Measurements from ENCODE around the gene ARID5B.

Gene ARID5B

DNA sequence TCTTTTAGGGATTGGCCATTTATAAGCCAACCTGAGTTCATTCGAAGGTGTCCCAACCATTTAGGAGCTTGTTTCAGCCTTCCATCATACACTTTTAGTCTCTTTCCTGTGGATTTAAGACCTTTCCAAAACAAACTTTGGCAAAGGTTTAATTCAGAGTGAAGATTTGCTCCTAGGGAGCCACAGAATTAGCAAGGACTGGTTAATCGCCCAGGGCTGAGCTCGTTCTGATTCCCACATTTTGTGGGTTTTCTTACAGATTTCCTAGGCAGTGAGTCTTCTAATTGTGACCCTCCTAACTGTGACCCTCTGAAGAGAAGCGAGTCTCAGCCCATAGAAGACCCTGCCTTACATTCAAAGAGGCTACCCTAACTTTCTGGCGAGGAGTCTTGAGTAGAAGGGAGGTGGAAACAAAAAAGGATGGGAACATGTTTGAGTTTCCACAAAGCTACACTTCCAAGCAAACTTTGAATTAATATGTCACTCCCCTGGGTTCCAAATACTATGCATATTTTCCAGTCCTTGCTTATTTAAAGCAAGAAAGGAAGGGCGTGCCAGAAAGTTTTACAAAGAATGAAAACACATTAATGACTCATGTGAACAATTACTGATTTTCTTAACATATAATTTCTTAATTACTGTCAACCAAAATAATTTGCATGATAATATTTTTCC lies 118.3 kb downstream of the ARID5B start:
- H3K4me3 ChIP-seq (ENCODE audit: low read depth, low read length): no peak overlapping the region
- CTCF ChIA-PET: interaction anchor here (0.6 to 0.8 kb wide), 4 partner anchors 15 to 436 kb away, joined by 3 to 4 read pairs (median 4); no protein-coding TSS in a partner anchor
- peak; percentile 98; the same call in 1 of the 2 replicates for TF ChIP-seq FEZF1 (tag by site-specific recombination; IDR thresholded peaks at IDR 0.05)
- TF ChIP-seq IKZF3 (tag by site-specific recombination; IDR thresholded peaks at IDR 0.05): peak; percentile 22; the same call in 1 of the 2 replicates
- no peak for TF ChIP-seq ZNF416 (tag by site-specific recombination; IDR thresholded peaks at IDR 0.05)
- peak; percentile 8; the same call in 1 of the 2 replicates for TF ChIP-seq ZNF335 (tag by site-specific recombination; conservative IDR thresholded peaks at IDR 0.05)
- TF ChIP-seq, protein P1, sequence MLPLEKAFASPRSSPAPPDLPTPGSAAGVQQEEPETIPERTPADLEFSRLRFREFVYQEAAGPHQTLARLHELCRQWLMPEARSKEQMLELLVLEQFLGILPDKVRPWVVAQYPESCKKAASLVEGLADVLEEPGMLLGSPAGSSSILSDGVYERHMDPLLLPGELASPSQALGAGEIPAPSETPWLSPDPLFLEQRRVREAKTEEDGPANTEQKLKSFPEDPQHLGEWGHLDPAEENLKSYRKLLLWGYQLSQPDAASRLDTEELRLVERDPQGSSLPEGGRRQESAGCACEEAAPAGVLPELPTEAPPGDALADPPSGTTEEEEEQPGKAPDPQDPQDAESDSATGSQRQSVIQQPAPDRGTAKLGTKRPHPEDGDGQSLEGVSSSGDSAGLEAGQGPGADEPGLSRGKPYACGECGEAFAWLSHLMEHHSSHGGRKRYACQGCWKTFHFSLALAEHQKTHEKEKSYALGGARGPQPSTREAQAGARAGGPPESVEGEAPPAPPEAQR (tag by site-specific recombination; IDR thresholded peaks at IDR 0.05): no peak
- TF ChIP-seq TCF7L2 (IDR thresholded peaks at IDR 0.05; ENCODE audit: borderline replicate concordance, low read depth, low read length): no peak
- no peak for TF ChIP-seq ZSCAN4 (tag by site-specific recombination; IDR thresholded peaks at IDR 0.05)
- TF ChIP-seq GFI1B (tag by site-specific recombination; IDR thresholded peaks at IDR 0.05): peak; percentile 65
- TF ChIP-seq ZNF596 (tag by site-specific recombination; IDR thresholded peaks at IDR 0.05): 0 out of 2 replicates have a peak, but pooled peaks have one; percentile 11
- no peak for TF ChIP-seq ZNF341 (tag by site-specific recombination; IDR thresholded peaks at IDR 0.05; ENCODE audit: low read depth)
- TF ChIP-seq ZBTB20 (tag by site-specific recombination; IDR thresholded peaks at IDR 0.05): peak; percentile 47; the same call in 1 of the 2 replicates
- TF ChIP-seq ZBTB17 (tag by site-specific recombination; IDR thresholded peaks at IDR 0.05): peak; percentile 84
- no peak for TF ChIP-seq ZNF19 (tag by site-specific recombination; IDR thresholded peaks at IDR 0.05; ENCODE audit: low read depth)
- TF ChIP-seq ZNF223 (tag by site-specific recombination; IDR thresholded peaks at IDR 0.05): no peak
- H3K27ac ChIP-seq (ENCODE audit: extremely low read depth, low read depth, low read length): peak overlapping the region; percentile 32
- POLR2A ChIA-PET: interaction anchor here (1.0 kb wide), 1 partner anchor 36 kb away, joined by 5 read pairs; no protein-coding TSS in a partner anchor
- H3K4me1 ChIP-seq (ENCODE audit: control insufficient read depth, insufficient read depth, low read length): peaks cover 37% of the 10 kb centered on the region
- H3K36me3 ChIP-seq (ENCODE audit: control insufficient read depth in 2 of 2, insufficient read depth in 1 of 2, low read length in 2 of 2): no peaks in the 10 kb centered on the region
- no peaks in the 10 kb centered on the region for H3K9me3 ChIP-seq (ENCODE audit: control insufficient read depth, insufficient read depth, low read depth, low read length)

GRCh38 chr10:62021128-62021665 lies 119.7 kb downstream of the ARID5B start:
- Histone ChIP-seq H3K4me3 (ENCODE audit: low read depth, low read length) (no peak overlapping the region), H3K27ac (ENCODE audit: extremely low read depth, low read depth, low read length) (no peak overlapping the region), H3K36me3 (ENCODE audit: control insufficient read depth in 2 of 2, insufficient read depth in 1 of 2, low read length in 2 of 2) (no peaks in the 10 kb centered on the region), H3K4me1 (ENCODE audit: control insufficient read depth, insufficient read depth, low read length) (peaks cover 41% of the 10 kb centered on the region), H3K9me3 (ENCODE audit: control insufficient read depth, insufficient read depth, low read depth, low read length) (no peaks in the 10 kb centered on the region)
- POLR2A ChIA-PET: no interaction called here
- CTCF ChIA-PET: interaction anchor here (0.6 to 3.6 kb wide), 3 partner anchors 17 to 201 kb away, joined by 3 to 19 read pairs (median 3); no protein-coding TSS in a partner anchor
- TF ChIP-seq ZNF37A (tag by site-specific recombination; IDR thresholded peaks at IDR 0.05) (no peak), ZNF544 (tag by site-specific recombination; IDR thresholded peaks at IDR 0.05) (no peak), ZNF473 (tag by site-specific recombination; IDR thresholded peaks at IDR 0.05) (no peak), KLF7 (tag by site-specific recombination; IDR thresholded peaks at IDR 0.05; ENCODE audit: borderline replicate concordance) (no peak), ZFP3 (tag by site-specific recombination; IDR thresholded peaks at IDR 0.05; ENCODE audit: low read depth) (no peak), KLF1 (tag by site-specific recombination; IDR thresholded peaks at IDR 0.05) (no peak), YY1 (tag by site-specific recombination; IDR thresholded peaks at IDR 0.05) (no peak), ZNF560 (tag by site-specific recombination; IDR thresholded peaks at IDR 0.05; ENCODE audit: borderline replicate concordance) (no peak), GFI1B (tag by site-specific recombination; IDR thresholded peaks at IDR 0.05) (no peak), MEIS1 (CRISPR knock-in tag; IDR thresholded peaks at IDR 0.05; ENCODE audit: borderline replicate concordance) (no peak), ZNF426 (tag by site-specific recombination; IDR thresholded peaks at IDR 0.05) (no peak), SALL2 (tag by site-specific recombination; IDR thresholded peaks at IDR 0.05; ENCODE audit: borderline replicate concordance) (no peak), ZNF140 (tag by site-specific recombination; IDR thresholded peaks at IDR 0.05) (no peak), ZFP69B (tag by site-specific recombination; IDR thresholded peaks at IDR 0.05) (no peak), ZNF335 (tag by site-specific recombination; conservative IDR thresholded peaks at IDR 0.05) (no peak), ZSCAN16 (tag by site-specific recombination; IDR thresholded peaks at IDR 0.05) (no peak)
- TF ChIP-seq, protein P2, sequence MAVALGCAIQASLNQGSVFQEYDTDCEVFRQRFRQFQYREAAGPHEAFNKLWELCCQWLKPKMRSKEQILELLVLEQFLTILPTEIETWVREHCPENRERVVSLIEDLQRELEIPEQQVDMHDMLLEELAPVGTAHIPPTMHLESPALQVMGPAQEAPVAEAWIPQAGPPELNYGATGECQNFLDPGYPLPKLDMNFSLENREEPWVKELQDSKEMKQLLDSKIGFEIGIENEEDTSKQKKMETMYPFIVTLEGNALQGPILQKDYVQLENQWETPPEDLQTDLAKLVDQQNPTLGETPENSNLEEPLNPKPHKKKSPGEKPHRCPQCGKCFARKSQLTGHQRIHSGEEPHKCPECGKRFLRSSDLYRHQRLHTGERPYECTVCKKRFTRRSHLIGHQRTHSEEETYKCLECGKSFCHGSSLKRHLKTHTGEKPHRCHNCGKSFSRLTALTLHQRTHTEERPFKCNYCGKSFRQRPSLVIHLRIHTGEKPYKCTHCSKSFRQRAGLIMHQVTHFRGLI (tag by site-specific recombination; IDR thresholded peaks at IDR 0.05): no peak

Data from HEK293 (cell line).